GM21526 (cell line): ENCODE results near the gene OR4X2.
"Not testable (repeated sequence)": the region's sequence is repeated elsewhere in the genome, so short reads cannot be mapped to it uniquely, and the experiment has no call there.

ENCODE experiments used
- ATAC-seq: cut with Tn5 transposase; IDR thresholded peaks from one replicate; pipeline ENCODE4 v1.9.1; 2021; ENCODE audit warnings: moderate library complexity; ENCODE audit not compliant: unreplicated experiment, low FRiP score

The OR4X2 gene, protein sequence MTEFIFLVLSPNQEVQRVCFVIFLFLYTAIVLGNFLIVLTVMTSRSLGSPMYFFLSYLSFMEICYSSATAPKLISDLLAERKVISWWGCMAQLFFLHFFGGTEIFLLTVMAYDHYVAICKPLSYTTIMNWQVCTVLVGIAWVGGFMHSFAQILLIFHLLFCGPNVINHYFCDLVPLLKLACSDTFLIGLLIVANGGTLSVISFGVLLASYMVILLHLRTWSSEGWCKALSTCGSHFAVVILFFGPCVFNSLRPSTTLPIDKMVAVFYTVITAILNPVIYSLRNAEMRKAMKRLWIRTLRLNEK

DNA sequence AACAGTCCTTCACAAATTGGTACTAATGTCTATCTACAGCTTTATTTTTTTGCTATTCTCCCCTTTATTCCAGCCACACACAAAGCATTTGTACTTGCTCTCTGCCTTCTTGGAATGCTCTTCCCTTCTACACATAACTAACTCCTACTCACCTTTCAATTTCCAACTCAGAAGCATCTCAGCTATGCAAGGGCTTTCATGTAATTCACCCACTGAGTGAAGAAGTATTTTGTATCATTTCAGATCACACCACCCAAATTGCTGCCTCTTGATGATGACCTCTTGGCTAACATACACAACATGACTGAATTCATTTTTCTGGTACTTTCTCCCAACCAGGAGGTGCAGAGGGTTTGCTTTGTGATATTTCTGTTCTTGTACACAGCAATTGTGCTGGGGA is at the start of gene OR4X2:
TSS of gene OR4X2 (plus strand) at position 301 of the 400 bp plus-strand sequence. CDS start at position 301, 0 bp downstream.
- ATAC-seq, result no peak

DNA sequence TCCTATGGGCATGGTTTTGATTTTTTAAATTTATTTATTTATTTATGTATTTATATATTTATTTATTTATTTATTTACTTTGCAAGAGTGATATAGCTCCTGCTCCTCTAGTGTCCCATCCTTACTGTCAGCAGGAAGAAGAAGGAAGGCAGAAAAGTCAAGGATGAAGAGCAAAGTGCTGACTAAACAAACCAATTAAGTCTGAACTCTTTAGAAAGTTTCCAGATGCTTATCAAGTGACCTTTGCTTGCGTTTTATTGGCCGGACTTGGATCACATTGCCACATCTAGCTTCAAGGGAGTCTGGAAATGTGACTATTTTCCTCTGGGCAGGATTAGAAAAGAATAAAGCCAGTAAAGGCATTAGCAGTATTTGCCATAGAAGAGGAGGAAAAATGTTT is 37.0 kb upstream of the OR4X2 start:
- ATAC-seq, result no peak

GRCh38 chr11:48210052-48210451 is 34.9 kb upstream of the OR4X2 start:
- ATAC-seq, result no peak

GRCh38 chr11:48216510-48216909 is 28.4 kb upstream of the OR4X2 start, which contains the start of gene OR4B1:
Gene OR4B1, plus strand, starts transcription at chr11:48216810. Its CDS starts 0 bp downstream, at chr11:48216810.
- no peak for ATAC-seq

DNA sequence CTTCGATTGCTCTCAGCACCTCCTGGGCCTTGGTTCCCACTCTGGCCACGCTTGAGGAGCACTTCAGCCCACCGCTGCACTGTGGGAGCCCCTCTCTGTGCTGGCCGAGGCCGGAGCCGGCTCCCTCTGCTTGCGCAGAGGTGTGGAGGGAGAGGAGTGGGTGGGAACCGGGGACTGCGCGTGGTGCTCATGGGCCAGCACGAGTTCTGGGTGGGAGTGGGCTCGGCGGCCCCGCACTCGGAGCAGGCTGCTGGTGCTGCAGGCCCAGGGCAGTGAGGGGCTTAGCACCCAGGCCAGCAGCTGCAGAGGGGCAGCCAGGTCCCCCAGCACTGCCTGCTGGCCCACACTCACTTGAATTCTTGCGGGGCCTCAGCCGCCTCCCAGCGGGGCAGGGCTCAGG is 16.1 kb upstream of the OR4X2 start:
- no peak for ATAC-seq

DNA sequence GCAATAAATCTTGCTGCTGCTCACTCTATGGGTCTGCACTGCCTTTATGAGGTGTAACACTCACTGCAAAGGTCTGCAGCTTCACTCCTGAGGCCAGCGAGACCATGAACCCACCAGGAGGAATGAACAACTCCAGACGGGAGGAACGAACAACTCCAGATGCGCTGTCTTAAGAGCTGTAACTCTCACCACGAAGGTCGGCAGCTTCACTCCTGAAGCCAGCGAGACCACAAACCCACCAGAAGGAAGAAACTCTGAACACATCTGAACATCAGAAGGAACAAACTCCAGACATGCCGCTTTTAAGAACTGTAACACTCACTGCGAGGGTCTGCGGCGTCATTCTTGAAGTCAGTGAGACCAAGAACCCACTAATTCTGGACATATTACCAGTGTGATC is 14.8 kb upstream of the OR4X2 start:
- not testable (repeated sequence) for ATAC-seq

DNA sequence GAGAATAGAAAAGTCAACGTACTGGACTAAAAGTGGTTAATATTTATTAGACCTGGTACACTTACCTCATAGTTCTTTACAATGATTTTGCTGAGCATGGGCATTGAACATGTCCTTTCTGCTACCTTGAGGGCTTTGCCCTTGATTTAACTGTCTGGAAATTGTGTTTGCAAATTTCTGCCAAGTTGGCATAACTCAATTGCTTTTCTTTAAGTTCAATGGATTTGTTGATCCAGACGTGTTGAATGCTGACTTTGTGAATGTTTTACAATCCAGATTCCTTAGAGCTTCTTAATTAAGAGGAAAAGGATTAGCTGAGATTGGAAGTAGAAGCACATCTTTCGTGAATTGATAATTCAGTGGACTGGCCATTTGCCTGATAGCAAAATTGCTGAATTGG is 7.2 kb upstream of the OR4X2 start:
- ATAC-seq, result no peak

GRCh38 chr11:48242501-48242900 is 2.4 kb upstream of the OR4X2 start:
- ATAC-seq, result no peak

DNA sequence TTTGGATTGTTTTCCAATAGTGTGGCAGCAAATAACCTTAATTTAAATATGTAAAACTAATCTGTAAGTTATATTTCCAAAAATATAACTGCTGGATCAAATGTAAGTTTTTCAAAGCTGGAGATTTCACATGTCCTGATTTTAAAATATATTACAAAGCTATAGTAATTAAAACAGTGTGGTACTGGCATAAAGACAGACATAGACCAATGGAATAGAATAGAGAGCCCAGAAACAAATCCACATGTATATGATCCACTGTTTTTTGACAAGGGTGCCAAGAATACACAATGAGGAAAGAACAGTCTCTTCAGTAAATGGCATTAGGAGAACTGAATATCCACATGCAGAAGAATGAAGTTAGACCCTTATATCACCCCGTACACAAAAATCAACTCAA is 4.0 kb downstream of the OR4X2 start:
- ATAC-seq, result no peak

- ATAC-seq, result no peak
These were observed 16.7 kb downstream of the OR4X2 start for GRCh38 chr11:48261600-48261999.

DNA sequence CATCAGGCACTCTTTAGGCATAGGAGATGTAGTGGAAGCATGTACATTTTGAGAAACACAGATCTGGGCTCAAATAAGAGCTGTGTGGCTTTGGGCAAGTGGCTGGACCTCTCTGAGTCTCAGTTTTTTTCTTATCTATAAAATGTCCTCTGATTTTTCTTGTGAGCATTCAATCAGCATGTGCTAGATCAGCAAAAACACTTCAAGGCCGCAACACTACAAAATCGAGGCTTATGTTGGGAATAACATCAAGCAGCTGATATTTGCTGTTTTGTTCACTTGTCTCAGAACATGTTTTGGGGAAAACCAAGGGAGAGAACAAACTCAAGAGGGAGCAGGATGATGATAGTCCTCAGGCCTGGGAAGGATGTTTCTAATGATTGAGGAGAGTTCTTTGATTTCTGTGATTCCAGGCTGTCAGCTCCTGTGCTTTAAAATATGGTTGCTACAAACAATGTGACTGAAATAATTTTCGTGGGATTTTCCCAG is 18.6 kb downstream of the OR4X2 start, which contains the start of gene OR4X1:
TSS of gene OR4X1 (plus strand) at position 439 of the 489 bp plus-strand sequence. CDS start at position 439, 0 bp downstream.
- ATAC-seq, result no peak

DNA sequence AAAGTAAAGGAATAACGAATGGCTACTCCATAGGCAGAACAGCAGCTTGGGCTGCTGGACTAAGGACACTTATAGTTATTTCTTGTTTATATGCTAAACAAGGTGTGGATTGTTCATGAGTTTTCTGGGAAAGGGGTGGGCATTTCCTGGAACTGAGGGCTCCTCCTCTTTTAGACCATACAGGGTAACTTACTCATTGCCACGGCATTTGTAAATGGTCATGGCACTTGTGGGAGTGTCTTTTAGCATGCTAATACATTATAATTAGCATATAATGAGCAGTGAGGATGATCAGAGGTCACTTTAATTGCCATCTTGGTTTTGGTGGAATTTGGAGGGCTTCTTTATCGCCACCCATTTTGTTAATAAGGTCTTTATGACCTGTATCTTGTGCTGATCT is 25.7 kb downstream of the OR4X2 start:
- ATAC-seq, result no peak

DNA sequence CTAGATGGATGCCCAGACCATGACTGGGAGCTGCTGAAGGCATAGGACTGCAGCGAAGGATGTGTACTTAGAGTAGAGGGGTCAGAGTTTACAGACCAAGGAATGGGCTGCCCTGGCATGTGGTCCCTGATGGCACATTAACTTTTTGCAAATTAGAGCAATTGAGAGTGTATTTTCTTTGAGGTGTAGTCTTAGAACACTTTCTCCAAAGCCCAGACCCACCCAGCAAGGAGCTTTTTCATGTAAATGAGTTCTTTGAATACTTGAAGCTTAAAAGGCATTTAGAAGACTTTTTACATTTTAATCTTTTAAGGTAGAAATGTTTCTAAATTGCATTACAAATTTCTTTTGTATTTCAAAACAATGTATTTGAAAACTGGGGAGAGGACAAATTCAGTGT is 27.7 kb downstream of the OR4X2 start:
- ATAC-seq, result no peak
